Activated CD4-positive, alpha-beta T cell treated with anti-CD3 and anti-CD28 coated beads, Interleukin-2, amount 50 U/mL, for 16 hours (primary cell): ENCODE data around the gene CCNY.

Source experiments
- DNase-seq: peaks from one replicate; pipeline ENCODE4 v3.0.0-alpha.2; 2020

Gene CCNY

GRCh38 chr10:35434533-35434932, 98.2 kb downstream of the CCNY start:
- peak; percentile 62 for DNase-seq

GRCh38 chr10:35435824-35436223, 99.5 kb downstream of the CCNY start:
- no peak for DNase-seq

- no peak for DNase-seq
Measured at GRCh38 chr10:35437829-35438228, 101.5 kb downstream of the CCNY start.

- no peak for DNase-seq
Measured at GRCh38 chr10:35438718-35439571, 102.6 kb downstream of the CCNY start.

GRCh38 chr10:35440016-35440415, 103.7 kb downstream of the CCNY start:
- DNase-seq = no peak

- no peak for DNase-seq
Measured at GRCh38 chr10:35442028-35442427, 105.7 kb downstream of the CCNY start.

GRCh38 chr10:35442592-35442991, 106.3 kb downstream of the CCNY start:
- peak; percentile 65 for DNase-seq

- DNase-seq = no peak
Measured at GRCh38 chr10:35443858-35444257, 107.5 kb downstream of the CCNY start.

- DNase-seq = no peak
Measured at GRCh38 chr10:35445150-35445884, 109.0 kb downstream of the CCNY start.

- no peak for DNase-seq
Measured at GRCh38 chr10:35446439-35446838, 110.1 kb downstream of the CCNY start.

- DNase-seq = no peak
Measured at GRCh38 chr10:35447693-35448407, 111.5 kb downstream of the CCNY start.

- DNase-seq = no peak
Measured at GRCh38 chr10:35448687-35449662, 112.7 kb downstream of the CCNY start.

- DNase-seq = no peak
Measured at GRCh38 chr10:35449944-35450343, 113.6 kb downstream of the CCNY start.

GRCh38 chr10:35451151-35452016, 115.1 kb downstream of the CCNY start:
- no peak for DNase-seq

- no peak for DNase-seq
Measured at GRCh38 chr10:35452171-35452570, 115.9 kb downstream of the CCNY start.

- DNase-seq = no peak
Measured at GRCh38 chr10:35452847-35453246, 116.5 kb downstream of the CCNY start.

GRCh38 chr10:35453855-35454532, 117.7 kb downstream of the CCNY start:
- no peak for DNase-seq

GRCh38 chr10:35456153-35456720, 119.9 kb downstream of the CCNY start:
- no peak for DNase-seq

- no peak for DNase-seq
Measured at GRCh38 chr10:35456784-35457183, 120.5 kb downstream of the CCNY start.
